CD4-positive, alpha-beta T cell treated with Interleukin-21 for 1 hour (primary cell): Measurements from ENCODE around the gene SLC35A3.
"Not testable (repeated sequence)": the region's sequence is repeated elsewhere in the genome, so short reads cannot be mapped to it uniquely, and the experiment has no call there.

Source experiments
- DNase-seq: peaks from one replicate; pipeline ENCODE4 v3.0.0-alpha.2; 2020

The SLC35A3 gene

DNA sequence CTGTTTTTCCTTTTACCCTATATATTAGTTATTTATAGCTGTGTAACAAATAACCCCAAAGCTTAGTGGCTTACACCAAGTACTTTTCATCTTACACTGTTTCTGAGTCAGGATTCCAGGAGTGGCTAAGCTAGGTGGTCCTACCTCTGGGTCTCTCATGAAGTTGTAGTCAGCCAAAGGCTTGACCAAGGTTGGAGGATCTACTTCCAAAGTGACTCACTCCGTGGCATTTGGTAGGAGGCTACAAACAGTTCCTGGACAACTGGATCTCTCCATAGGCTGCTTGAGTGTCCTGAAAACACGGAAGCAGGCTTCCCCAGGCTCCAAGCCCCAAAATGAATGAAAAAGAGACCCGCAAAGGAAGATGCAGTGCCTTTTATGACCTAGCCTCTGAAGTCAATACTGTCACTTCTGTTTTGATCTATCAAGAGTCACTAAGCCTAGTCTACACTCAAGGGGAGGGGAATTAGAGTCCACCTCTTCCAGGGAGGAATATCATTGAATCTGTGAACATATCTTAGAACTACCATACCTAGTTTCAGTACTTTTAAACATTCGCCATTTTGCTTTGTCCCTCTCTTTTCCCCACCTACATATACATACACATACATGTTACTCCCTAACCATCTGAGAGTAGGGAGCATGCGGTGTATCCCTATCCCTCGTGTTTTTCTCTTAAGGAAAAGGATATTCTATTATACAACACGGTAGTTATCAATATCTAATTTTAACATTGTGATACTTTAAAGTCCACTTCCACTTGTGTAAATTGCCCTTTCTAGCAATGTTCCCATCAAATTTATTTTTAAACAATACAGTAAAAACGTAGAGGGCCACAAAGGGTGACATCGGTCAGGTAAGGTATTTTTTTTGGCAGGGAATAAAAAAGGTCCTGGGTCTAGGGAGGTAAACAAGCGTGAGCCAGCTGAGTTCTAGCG is 67.2 kb downstream of the SLC35A3 start:
- DNase-seq: peak; percentile 25

DNA sequence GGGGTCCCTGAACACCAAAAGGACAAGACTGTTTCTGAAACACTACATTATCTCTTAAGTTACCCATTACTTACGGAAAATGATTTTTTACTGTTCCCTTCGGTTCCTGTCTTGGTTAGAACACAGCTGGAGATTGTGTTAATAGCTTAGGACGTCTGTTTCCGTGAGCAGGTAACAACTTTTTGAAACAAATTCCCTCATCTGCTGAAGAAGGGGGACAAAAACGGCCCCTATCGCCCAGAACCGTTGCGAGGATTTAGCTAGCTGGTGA is 67.8 kb downstream of the SLC35A3 start:
- DNase-seq: no peak

DNA sequence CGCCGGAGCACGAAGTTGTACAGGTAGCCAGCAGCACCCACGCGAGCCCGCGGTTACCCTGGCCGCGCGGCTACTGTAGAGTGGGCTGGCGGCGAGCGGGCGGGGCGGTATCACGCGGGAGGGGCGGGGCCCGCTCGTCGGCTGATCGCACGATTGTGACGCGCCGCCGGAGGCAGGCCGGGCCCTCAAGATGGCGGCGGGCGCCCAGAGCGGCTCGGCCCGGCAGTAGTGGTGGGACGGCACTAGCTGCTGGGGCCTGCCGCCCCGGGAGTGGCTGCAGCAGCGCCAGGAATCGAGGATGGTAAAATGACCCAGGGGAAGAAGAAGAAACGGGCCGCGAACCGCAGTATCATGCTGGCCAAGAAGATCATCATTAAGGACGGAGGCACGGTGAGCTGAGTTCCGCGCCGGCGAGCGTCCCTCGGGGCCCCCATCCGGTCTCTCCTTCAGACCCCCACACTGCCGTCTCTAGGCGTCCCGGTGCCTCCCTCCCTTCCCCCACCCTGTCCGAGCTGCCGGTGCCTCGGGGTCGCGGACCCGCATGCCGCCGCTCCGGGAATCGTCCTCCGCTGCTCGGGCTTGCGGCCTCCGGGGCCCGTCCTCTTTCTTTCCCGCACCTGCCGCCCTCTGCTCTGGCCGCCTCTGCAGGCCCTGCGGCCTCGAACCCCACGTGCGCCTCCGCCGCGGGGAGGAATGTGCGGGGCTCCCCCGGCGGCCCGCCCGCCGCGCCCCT is 68.3 kb downstream of the SLC35A3 start:
- peak; percentile 91 for DNase-seq

DNA sequence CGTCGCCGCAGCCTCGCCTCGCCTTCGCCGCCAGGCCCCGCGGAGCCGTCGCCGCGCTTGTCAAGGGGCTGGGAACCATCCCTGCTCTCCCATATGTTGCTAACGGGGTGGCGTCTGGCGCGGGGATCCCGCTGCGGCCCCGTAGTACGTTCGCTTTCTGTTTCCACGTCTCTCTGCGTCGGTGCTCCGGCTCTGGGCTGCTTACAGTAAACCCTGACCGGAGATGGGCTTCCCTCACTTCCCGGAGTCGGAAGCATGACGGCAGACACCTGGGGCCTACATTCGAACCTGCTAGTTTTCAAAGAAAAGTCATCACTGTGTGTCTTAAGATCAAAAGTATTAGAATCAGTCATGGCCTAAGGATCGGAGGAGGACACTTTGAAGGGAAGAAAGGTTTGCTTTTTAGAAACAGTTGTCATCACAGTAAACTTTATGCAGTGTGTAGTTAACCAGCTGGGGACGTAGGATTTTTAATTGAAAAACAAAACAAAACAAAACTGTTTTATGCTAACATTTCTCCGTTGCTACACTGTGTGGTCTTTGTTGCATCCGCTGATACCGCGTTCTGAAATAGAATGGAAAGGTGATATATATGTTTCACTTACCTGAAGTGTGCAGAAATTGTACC is 69.0 kb downstream of the SLC35A3 start:
- peak; percentile 93 for DNase-seq

DNA sequence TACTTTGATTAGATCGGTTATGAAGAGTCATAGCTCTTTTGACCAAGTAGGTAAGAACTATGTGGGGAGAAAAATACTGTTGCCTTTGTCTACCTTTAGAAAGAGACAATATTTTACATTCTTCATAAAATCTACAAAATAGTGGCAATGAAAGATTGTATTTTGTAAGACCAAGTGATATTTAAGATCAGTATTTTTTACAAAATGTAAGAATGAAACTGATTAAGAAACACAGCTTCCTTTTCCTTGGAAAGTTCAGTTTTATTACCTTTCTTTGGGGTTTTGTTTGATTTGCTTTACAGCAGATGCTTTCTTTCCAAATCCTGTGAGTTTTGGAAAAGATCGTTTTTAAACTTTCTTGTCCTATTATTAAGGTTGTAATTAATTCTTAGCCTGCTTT is 69.8 kb downstream of the SLC35A3 start:
- DNase-seq: no peak

DNA sequence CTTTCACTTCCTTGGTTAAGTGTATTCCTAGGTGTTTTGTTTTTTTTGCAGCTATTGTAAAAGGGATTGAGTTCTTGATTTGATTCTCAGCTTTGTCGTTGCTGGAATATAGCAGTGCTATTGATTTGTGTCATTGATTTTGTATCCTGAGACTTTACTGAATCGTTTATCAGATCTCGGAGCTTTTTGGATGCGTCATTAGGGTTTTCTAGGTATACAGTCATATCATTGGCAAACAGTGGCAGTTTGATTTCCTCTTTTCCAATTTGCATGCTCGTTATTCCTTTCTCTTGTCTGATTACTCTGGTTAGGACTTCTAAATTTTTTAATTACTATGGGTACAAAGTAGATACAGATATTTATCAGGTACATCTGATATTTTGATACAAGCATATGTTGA is 75.4 kb downstream of the SLC35A3 start:
- DNase-seq: no peak

DNA sequence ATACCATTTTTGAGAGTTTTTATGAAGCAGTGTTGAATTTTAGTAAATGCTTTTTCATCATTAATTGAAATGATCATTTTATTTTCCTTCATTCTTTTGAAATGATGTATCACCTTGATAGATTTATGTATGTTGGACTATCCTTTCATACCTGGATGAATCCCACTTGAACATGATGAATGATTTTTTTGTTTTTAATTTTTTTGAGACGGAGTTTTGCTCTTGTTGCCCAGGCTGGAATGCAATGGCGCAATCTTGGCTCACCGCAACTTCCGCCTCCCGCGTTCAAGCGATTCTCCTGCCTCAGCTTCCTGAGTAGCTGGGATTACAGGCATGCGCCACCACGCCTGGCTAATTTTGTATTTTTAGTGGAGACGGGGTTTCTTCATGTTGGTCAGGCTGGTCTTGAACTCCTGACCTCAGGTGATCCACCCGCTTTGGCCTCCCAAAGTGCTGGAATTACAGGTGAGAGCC is 77.5 kb downstream of the SLC35A3 start:
- not testable (repeated sequence) for DNase-seq

DNA sequence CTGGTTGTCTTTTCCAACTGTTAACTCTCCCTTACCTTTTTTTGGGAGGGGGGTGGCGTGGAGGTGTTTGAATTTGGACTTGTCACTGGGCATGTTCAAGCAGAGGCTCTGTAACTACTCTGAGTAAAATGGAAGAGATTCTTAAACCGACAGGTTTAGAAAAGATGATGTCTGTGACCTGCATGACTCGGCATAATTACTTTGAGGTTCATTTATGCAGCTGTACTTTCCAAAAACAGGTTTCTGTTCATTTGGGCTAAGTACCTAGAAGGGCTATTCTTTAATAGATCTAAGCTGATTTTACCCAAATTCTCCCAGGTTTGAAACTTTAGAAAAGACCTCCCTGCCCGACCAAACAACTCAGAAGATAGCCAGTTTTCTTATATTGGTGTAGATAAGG is 80.3 kb downstream of the SLC35A3 start:
- DNase-seq: no peak

DNA sequence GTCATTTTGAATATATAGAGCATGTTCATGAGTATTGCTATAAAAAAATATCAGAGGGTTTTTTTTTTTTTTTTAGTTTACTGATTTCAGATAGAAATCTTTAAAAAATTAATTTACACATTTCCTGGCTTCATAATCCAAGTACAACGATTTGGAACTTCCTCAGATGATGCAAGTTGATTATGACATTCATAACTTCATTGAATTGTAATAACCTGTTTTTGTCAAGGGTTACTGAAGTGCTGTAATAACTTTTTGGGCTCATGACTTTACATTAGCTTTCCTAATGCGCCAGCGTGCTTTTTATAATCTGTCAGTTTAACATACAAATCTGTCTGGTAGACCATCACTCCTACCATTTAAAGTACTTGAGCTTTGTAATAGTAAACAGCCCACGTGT is 81.6 kb downstream of the SLC35A3 start:
- no peak for DNase-seq

DNA sequence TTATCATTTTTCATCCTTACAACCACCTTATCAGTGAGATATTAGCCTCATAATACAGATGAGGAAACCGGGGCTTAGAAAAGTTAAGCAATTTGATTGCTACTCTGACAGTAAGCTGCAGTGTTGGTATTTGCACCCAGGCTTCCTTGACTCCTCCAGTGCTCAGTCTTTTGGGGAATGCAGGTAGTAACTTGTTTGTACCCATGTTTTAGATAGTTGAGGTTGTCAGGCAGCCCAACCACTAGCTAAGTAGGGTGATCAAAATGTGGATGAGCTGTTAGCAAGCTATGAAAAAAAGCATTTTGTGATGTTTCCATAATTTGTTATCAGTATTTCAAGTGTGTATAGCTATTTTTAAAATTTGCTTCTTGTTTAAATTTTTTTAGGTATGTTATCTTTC is 82.1 kb downstream of the SLC35A3 start:
- DNase-seq: no peak

DNA sequence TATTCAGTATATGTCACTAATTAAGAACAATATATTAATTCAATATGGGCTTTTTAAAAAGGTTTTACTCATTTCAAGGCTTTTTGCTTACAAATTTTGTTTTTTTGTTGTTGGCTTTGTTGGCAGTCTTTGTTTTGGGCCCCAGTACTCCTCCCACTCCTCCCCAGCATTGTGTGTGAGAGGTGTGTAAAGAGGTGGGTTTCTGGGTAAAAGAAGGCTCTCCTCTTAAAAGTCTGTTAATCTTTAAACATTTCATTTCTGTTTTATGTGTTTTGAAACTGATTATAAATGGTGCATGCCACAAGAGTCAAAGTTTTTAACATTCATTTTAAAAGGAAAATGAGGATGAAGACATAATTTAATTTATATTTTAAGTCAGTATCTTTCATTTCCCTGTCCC is 83.3 kb downstream of the SLC35A3 start:
- DNase-seq: no peak

DNA sequence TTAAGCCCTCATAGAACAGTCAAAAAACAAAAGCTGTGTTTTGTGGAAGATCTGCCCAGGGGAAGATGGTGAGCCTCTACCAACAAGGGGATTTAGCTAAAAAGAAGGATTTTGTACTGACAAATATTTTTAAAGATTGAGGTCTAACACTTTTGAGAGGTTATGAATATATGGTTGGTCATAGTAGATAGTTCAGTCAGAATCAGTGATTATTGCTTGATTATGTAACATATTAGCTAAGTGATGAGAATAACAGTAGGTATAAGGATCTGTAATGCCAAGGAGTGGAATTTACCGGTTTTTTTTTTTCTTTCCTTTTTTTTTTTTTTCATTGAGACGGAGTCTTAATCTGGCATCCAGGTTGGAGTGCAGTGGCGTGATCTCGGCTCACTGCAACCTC is 83.9 kb downstream of the SLC35A3 start:
- DNase-seq: no peak

DNA sequence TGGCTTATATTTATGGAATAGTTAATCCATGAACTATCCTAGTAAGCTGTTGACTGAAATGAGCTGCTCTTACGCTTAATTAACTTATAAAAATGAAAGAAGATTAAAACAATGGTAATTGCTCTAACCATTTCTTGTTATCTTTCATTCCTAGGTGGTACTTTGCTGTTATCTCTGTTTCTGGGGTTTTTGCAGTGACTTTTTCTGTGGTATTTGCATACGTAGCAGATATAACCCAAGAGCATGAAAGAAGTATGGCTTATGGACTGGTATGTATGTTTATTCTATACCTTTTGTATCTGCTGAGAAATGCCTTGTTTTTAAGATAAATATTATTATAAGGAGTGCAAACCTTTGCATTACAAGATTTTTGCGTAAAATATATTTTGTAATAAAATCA is 91.9 kb downstream of the SLC35A3 start:
- no peak for DNase-seq

DNA sequence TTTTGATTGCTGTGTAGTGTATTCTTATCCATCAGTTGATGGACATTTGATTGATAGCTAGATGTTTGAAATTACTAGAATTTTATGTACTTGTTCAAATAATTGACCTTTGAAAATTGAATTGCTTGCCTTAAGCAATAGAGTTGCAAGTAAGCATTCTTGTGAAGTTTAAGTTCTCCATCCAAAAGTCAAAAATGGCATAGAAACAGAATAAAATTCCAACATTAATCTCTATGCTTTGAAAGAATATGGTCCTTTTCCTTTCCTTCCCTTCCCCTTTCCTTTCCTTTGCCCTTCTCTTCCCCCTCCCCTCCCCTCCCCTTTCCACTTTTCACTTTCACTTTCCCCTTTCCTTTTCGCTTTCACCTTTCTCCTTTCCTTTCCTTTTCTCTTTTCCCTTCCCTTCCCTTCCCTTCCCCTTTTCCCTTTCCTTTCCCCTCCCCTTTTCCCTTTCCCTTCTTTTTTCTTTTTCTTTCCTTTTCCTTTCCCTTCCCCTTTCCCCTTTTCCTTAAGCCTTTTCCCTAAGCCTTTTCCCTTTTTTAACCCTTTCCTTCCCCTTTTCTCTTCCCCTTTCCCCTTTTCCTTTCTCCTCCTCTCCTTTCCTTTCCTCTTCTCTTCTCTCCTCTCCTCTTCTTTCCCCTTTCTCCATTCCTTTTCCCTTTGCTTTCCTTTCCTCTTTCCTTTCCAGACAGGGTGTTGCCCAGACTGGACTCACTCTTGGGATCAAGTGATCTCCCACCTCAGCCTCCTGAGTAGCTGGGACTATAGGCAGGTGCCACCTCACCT is 95.6 kb downstream of the SLC35A3 start:
- DNase-seq: no peak

DNA sequence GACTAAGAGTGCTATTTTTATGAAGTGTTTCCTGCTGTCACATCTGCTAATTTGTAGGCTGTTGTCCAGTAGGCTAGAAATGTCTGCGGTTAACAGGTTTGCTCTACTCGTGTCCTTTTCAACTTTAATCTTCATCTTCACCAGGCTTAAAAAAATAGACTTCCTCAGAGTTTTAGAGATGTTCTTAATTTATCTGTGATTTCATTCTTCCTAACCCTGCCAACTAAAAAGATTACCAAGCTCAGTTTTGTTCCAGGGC is 96.1 kb downstream of the SLC35A3 start:
- no peak for DNase-seq

DNA sequence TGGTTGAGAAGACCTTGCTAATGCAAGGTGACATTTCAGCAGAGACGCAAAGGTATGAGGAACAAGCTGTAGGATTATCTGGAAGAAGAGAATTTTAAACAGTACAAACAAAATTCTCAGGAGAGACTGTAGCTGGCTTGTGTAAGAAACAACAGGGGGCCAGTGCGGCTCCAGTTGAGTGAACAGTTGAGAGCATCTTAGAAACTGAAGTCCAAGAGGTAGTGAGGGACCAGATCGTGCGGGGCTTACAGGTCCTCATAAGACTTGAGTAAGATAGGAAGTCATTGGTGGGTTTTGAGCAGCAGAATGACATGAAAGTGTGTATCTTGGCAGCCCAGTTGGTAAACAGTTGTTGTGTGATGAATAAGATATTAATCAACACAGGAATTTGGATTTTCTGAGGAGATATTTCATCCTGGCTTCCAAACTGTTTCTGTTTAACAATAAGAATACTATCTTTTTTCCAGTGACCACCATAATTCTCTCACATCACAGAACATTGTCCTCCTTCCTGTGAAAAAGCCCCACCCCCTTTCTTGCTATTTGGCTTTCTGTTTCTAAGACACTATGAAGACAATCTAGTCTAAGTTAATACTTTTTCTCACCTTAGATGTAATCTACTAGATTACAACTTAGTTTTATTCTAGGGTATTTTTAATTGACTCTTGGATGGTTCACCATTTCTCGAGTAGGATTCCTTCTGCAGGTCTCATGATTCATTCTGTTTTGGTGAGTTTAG is 100.6 kb downstream of the SLC35A3 start:
- no peak for DNase-seq

DNA sequence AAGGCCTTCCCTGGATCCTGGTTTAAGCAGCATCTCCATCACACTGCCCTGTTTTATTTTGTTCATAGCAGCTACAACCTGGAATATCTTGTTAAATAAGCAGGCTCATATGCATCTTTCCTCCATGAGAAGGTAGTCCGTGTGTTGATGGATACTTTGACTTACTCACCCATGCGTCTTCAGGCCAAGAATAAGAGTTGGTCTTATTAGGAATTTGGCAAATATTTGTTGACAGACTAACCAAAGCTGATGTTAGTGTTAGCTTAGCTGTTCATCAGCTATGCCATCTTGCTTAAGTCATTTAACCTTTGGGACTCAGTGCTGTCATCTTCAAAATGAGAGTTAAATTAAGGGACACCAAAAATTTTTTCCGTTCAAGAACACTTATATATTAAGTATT is 103.7 kb downstream of the SLC35A3 start:
- no peak for DNase-seq

DNA sequence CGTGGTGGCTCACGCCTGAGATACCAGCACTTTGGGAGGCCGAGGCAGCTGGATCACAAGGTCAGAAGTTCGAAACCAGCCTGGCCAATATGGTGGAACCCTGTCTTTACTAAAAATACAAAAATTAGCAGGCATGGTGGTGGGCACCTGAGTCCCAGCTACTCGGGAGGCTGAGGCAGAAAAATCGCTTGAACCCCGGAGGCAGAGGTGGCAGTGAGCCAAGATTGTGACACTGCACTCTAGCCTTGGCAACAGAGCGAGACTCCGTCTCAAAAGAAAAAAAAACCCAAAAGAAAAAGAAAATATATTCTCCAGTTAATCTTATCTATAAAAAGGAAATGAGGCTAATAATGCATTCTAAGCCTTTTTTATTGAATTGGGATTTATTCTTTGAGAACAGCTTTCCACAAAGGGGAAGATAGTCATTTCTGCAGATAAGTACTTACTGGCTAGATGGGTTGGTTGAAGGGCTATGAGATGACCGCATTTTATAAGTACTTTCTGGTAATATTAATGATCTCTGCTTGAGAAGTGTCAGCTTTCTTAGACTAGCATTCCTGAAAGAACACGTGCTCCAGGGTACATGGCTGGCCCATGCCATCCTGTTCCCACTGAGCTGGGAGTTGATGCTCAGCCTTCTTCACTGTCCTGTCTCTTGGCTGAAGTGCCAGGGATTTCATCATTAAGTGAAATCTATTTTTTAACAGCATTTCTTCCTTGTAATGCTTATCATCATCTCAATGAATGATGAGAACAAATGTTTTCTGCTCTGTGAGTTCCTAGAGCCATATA is 105.0 kb downstream of the SLC35A3 start:
- no peak for DNase-seq

DNA sequence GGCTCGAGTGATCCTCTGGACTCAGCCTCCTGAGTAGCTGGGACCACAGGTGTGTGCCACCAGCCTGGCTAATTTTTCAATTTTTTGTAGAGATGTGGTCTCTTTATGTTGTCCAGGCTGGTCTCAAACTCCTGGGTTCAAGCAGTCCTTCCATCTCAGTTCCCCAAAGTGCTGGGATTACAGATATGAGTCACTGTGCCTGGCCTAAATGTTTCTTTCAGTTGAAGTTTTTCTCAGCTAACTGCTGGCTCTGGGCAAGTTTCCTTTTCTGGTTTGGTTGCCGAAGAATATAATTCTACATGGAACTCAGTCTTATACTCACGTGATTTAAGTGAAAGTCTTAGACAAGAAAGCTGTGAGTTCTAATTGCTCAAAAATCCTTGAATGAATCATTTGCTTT is 106.0 kb downstream of the SLC35A3 start:
- no peak for DNase-seq

DNA sequence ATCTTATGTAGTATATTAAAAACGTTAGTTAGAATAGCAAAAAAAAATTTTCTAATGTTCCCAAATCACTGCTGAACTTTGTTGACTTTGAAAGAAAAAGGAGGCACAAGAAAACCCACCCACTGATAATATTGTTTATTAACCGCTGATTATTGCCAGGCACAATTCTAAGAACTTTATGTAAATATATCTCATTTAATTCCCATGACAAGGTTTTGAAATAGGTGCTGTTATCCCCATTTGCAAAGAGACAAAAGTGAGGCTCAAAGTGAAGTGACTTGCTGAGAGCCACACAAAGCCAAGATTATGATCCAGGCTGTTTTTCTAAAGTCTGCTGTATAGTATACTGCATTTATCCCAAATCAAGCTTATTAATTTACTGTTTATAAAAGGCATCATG is 106.5 kb downstream of the SLC35A3 start:
- no peak for DNase-seq

DNA sequence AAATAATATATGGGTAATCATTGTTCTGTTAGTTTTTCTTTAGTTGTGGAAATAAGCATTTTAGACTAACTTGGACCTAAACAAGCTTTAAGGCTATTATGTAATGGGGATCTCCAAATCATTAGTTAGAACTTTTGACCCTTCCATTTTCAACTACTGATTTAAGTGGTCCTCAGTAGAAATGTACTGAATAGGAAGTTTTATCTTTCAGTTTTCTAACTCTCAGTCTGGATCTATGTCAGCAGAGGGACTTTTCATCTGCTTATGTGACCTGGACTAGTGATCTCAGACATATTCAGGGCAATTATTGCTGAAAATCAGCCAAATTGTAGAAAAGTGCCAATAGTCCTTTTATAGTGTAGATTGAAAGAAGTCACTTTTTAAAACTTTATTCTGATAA is 106.9 kb downstream of the SLC35A3 start:
- no peak for DNase-seq

DNA sequence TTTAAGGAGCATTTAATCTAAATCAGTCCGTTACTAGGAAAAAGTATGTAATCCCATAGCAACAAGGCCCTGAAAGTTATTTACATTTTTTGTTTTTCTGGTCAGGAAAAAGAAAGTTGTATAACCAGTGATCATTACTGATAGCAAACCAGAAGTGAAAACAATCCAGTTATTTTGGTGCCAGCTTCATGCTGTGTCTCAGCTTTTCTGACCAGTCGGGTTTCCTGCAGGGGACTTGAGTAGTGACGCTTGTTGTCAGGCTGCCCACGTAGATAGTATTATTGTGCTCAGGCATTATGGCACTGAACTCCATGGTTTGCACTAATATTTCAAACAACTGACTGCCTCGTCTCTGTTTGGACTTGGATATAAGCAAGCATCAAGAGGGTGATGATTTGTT is 107.7 kb downstream of the SLC35A3 start:
- DNase-seq: no peak
